ENCODE measurements around the gene FKBP1B.

DNA sequence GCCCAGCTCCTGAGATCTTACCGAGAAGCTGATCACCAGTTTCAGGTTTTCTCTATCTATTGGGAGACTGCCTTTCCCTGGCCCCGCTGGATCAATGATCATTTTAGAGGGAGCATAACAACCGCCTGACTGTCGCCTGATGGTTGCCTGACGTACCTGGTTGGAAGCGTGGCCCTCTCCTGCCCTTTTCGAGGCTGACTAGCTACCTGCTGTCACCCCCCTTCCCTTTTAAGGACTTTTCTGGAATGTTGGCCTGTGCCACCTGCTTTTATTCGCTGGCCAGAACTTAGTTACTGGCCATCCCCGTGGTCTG, 40.2 kb upstream of the FKBP1B start:
- TF ChIP-seq, protein P1, sequence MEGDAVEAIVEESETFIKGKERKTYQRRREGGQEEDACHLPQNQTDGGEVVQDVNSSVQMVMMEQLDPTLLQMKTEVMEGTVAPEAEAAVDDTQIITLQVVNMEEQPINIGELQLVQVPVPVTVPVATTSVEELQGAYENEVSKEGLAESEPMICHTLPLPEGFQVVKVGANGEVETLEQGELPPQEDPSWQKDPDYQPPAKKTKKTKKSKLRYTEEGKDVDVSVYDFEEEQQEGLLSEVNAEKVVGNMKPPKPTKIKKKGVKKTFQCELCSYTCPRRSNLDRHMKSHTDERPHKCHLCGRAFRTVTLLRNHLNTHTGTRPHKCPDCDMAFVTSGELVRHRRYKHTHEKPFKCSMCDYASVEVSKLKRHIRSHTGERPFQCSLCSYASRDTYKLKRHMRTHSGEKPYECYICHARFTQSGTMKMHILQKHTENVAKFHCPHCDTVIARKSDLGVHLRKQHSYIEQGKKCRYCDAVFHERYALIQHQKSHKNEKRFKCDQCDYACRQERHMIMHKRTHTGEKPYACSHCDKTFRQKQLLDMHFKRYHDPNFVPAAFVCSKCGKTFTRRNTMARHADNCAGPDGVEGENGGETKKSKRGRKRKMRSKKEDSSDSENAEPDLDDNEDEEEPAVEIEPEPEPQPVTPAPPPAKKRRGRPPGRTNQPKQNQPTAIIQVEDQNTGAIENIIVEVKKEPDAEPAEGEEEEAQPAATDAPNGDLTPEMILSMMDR (IDR thresholded peaks at IDR 0.05; ENCODE audit: insufficient read depth, low read length, poor library complexity, severe bottlenecking): no peak
- TF ChIP-seq EZH2phosphoT487 (conservative IDR thresholded peaks at IDR 0.05; ENCODE audit: low read length): no peak
